HG03060 (cell line): ENCODE results near the gene FOSL2.

ENCODE experiments used
- ATAC-seq: cut with Tn5 transposase; IDR thresholded peaks from one replicate; pipeline ENCODE4 v1.9.1; 2021; ENCODE audit warnings: low read depth, moderate number of reproducible peaks; ENCODE audit not compliant: unreplicated experiment

The FOSL2 gene

GRCh38 chr2:28391564-28392296, 928 bp upstream of the FOSL2 start:
- no peak for ATAC-seq

- no peak for ATAC-seq
These were observed 617 bp downstream of the FOSL2 start for GRCh38 chr2:28393114-28393836.

- ATAC-seq: no peak
These were observed 1.7 kb downstream of the FOSL2 start for GRCh38 chr2:28394331-28394877.

GRCh38 chr2:28394997-28395333, 2.3 kb downstream of the FOSL2 start:
- no peak for ATAC-seq

GRCh38 chr2:28395334-28396061, 2.8 kb downstream of the FOSL2 start:
- ATAC-seq: no peak

- ATAC-seq: no peak
These were observed 4.4 kb downstream of the FOSL2 start for GRCh38 chr2:28397043-28397381.

GRCh38 chr2:28398101-28398834, 5.6 kb downstream of the FOSL2 start:
- no peak for ATAC-seq

GRCh38 chr2:28399289-28399688, 6.6 kb downstream of the FOSL2 start:
- no peak for ATAC-seq

GRCh38 chr2:28399956-28400355, 7.3 kb downstream of the FOSL2 start:
- ATAC-seq: no peak

- ATAC-seq: no peak
These were observed 7.8 kb downstream of the FOSL2 start for GRCh38 chr2:28400419-28400818.

GRCh38 chr2:28400921-28401320, 8.3 kb downstream of the FOSL2 start:
- no peak for ATAC-seq

GRCh38 chr2:28401411-28401810, 8.8 kb downstream of the FOSL2 start:
- no peak for ATAC-seq

GRCh38 chr2:28401948-28402550, 9.4 kb downstream of the FOSL2 start:
- no peak for ATAC-seq

- ATAC-seq: no peak
These were observed 10.8 kb downstream of the FOSL2 start for GRCh38 chr2:28403370-28403956.

- ATAC-seq: no peak
These were observed 11.4 kb downstream of the FOSL2 start for GRCh38 chr2:28404086-28404485.

- no peak for ATAC-seq
These were observed 12.9 kb downstream of the FOSL2 start for GRCh38 chr2:28405537-28405936.

- no peak for ATAC-seq
These were observed 13.8 kb downstream of the FOSL2 start for GRCh38 chr2:28406276-28407096.

- ATAC-seq: no peak
These were observed 14.7 kb downstream of the FOSL2 start for GRCh38 chr2:28407131-28407975.
